Measurements from ENCODE around the gene MTUS2.

MTUS2 gene

GRCh38 chr13:28817204-28817603 lies 2.9 kb upstream of the MTUS2 start:
- TF ChIP-seq CTCF (IDR thresholded peaks at IDR 0.05; ENCODE audit: borderline replicate concordance, insufficient read depth, low read depth, low read length), result 0 out of 2 replicates have a peak, but pooled peaks have one; percentile 8
- H3K4me3 ChIP-seq (ENCODE audit: low read depth, low read length), result no peak overlapping the region

GRCh38 chr13:28819046-28819730 lies 951 bp upstream of the MTUS2 start:
- no peak for TF ChIP-seq CTCF (IDR thresholded peaks at IDR 0.05; ENCODE audit: borderline replicate concordance, insufficient read depth, low read depth, low read length)
- H3K4me3 ChIP-seq (ENCODE audit: low read depth, low read length), result no peak overlapping the region

- TF ChIP-seq CTCF (IDR thresholded peaks at IDR 0.05; ENCODE audit: borderline replicate concordance, insufficient read depth, low read depth, low read length), result peak; percentile 61
- H3K4me3 ChIP-seq (ENCODE audit: low read depth, low read length), result no peak overlapping the region
These were observed 422 bp upstream of the MTUS2 start for GRCh38 chr13:28819735-28820098.

GRCh38 chr13:28822151-28822550 lies 2.0 kb downstream of the MTUS2 start:
- no peak for TF ChIP-seq CTCF (IDR thresholded peaks at IDR 0.05; ENCODE audit: borderline replicate concordance, insufficient read depth, low read depth, low read length)
- H3K4me3 ChIP-seq (ENCODE audit: low read depth, low read length), result no peak overlapping the region

GRCh38 chr13:28822801-28823200 lies 2.7 kb downstream of the MTUS2 start:
- TF ChIP-seq CTCF (IDR thresholded peaks at IDR 0.05; ENCODE audit: borderline replicate concordance, insufficient read depth, low read depth, low read length), result no peak
- no peak overlapping the region for H3K4me3 ChIP-seq (ENCODE audit: low read depth, low read length)

- H3K4me3 ChIP-seq (ENCODE audit: low read depth, low read length), result no peak overlapping the region
- no peak for TF ChIP-seq CTCF (IDR thresholded peaks at IDR 0.05; ENCODE audit: borderline replicate concordance, insufficient read depth, low read depth, low read length)
These were observed 5.2 kb downstream of the MTUS2 start for GRCh38 chr13:28825379-28825778.

- TF ChIP-seq CTCF (IDR thresholded peaks at IDR 0.05; ENCODE audit: borderline replicate concordance, insufficient read depth, low read depth, low read length), result no peak
- no peak overlapping the region for H3K4me3 ChIP-seq (ENCODE audit: low read depth, low read length)
These were observed 6.2 kb downstream of the MTUS2 start for GRCh38 chr13:28826368-28826767.
